Right ventricle myocardium superior (tissue), 1 donor: ENCODE results near the gene LRP1. TPM values are rescaled to one million over a fixed set of nuclear protein-coding genes. Genes with fewer than 3 reads are reported as not detected.

Source experiments
- ATAC-seq: fragments of 200-7000 bp; cut with Tn5 transposase; one replicate; pipeline ENCODE4 v1.9.1; 2020; ENCODE audit warnings: mild to moderate bottlenecking; ENCODE audit not compliant: poor library complexity
- DNase-seq: peaks from one replicate; pipeline ENCODE4 v3.0.0-alpha.2; 2020
- intact Hi-C: fragments of 100-400 bp; cut with DNase I; formaldehyde crosslinking; loops from one replicate; pipeline ENCODE4 v1.11.2; 2022
- total RNA-seq: library from RNA; stranded (reverse); fragmentation: NEBNext Ultra II Directional; extraction: Animal tissue kit (Norgen Biotek cat#: 25700); gene quantifications from one replicate; pipeline ENCODE4 v1.2.1, GENCODE V29; 2021
- donor health status: DM: no; HTN: yes; CAD: no; lungs with severe emphysema.

The LRP1 gene
- total RNA-seq, 1 donor from 2014 or later: 121 TPM

DNA sequence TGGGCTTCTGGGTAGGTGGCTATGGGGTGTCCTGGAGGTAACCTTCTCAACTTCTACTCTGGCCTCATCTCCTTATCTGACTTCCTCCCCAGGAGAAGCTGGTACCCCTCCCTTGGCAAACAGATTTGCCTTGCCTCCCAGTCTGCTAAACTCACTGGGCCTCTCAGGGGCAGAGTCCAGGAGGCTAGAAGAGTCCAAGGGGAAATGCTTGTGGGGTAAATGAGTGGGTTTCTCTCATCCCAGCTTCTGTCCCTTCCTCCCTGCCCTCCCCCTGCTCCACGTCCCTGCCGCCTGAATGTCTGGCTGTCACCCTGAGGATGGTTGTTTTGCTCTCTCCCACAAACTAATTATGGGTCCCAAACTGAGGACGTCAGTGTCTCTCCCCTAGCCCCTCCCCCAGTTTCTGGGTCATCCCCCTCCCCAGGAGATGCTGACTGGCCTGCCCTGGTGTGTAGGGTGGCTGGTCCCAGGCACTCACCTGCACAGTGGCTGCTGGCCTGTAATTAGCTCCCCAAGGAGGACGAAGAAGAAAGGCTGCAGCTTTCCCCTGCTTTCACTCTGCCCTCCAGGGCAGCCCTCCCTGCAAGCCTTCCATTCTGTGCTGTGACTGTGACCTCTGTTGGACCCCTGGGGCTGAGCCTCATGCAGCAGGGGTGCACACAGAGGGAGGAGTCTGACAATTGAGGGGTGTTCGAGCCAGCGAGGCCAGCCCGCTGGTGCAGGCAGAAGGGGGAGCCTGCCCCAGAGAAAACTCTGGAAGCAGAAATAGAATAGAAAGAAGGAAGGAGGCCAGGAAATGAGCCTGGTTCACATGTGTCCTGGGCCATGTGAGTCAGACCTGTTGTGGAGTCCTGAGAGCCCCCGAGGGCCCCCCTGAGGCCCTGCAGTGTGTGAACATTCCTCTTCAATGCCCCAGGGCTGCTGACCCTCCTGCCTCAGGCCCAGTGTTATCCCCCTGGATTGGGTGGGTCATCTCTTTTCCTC lies 19.0 kb downstream of the LRP1 start, which contains the start of gene LRP1-AS:
Gene LRP1-AS, minus strand, starts transcription at position 659 of the 984 bp plus-strand sequence.
- intact Hi-C loops: no loop called here
- no peak for DNase-seq
- ATAC-seq: no peak

DNA sequence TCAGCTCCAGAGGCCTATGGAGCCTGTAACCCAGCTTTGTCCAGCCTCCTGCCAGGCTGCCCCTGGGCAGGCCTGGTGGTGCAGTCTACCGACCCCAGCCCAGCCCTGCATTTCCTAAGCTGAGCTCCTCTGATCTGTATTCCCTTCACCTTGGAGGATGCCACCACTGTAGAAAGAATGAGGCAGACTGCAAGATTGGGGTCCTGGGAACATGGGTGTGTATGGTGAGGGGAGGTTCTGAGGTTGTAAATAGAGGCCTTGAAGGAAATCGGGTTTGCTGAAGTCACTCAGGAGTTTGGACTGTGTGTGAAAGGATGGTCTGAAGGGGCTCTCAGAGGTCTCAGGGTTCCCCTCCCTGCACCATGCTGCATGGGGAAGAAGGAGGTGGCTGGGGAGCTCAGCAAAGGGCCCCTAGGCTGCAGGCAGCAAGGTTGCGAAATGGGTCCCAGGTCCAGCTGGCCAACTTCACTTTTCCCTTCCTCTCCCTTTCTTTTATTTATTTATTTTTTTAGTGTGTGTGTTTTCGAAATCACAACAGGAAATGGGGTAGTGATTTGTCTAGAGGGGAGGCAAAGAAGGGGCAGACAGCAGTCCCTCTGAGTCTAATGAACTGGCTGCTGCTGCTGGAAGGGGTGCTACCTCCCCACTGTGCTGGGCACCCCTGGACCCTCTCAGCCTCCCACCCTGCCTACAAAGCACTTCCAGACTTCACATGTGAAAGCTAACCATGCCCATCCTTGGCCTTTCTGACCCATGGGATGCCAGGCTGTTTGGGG lies 20.4 kb downstream of the LRP1 start:
- ATAC-seq (peak; percentile 68), DNase-seq (peak; percentile 87)
- intact Hi-C loops: no loop called here

DNA sequence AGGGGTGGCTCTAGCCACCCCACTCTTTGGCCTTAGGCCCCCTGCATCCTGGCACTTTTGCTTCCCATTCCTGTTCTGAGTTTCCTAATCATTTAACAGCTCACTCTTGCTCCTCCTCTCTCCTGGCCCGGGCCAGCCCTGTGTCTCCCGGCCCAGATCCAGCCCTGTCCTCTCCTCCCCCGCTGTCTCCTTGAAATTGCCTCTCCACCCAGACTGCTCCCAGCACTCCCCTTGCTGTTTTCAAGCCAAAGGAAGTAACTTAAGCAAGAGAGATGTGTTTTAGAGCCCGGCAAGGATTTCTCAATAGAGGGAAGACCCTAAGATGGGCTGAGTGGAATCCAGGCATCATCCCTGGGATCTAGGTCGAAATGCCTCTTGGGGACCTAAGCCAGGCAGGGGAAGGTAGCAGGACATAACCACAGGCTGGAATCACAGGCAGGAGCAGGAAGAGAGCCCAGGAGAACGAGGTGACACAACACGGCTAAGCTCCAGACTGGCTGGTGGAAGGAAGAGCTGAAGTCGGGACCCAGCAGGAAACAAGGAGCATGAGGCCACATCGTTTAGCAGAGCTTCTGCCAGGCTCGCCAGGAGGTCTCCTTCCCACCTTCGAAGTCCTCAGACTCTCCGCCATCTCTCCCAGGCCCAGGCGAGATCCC lies 21.1 kb downstream of the LRP1 start:
- DNase-seq (peak; percentile 89), ATAC-seq (peak; percentile 87)
- intact Hi-C loops: no loop called here

DNA sequence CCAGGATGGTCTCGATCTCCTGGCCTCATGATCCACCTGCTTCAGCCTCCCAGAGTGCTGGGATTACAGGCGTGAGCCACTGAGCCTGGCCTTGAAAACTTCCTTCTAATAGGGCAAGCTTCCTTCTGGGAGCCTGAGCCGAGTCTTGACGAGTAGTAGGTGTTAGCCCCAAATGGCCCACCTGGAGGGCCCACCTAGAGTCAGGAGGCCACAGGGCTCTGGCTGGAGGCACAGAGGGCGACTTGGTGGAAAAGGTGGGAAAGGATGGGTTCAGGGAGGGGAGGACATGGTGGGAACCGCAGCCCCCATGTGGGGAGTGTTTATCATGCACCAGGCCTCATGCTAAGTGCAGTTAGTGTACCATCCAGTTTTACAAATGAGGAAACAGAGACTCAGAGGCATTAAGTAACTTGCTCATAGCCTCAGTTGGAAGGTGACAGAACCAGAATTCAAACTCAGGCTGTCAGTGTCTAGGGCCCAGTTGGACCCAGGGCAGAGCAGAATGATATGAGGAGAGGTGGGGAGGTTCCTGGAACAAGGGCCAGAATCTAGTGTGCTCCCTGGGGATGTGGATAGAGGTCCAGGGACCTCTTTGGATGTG lies 22.2 kb downstream of the LRP1 start:
- intact Hi-C loops: no loop called here
- ATAC-seq: no peak
- peak; percentile 26 for DNase-seq

DNA sequence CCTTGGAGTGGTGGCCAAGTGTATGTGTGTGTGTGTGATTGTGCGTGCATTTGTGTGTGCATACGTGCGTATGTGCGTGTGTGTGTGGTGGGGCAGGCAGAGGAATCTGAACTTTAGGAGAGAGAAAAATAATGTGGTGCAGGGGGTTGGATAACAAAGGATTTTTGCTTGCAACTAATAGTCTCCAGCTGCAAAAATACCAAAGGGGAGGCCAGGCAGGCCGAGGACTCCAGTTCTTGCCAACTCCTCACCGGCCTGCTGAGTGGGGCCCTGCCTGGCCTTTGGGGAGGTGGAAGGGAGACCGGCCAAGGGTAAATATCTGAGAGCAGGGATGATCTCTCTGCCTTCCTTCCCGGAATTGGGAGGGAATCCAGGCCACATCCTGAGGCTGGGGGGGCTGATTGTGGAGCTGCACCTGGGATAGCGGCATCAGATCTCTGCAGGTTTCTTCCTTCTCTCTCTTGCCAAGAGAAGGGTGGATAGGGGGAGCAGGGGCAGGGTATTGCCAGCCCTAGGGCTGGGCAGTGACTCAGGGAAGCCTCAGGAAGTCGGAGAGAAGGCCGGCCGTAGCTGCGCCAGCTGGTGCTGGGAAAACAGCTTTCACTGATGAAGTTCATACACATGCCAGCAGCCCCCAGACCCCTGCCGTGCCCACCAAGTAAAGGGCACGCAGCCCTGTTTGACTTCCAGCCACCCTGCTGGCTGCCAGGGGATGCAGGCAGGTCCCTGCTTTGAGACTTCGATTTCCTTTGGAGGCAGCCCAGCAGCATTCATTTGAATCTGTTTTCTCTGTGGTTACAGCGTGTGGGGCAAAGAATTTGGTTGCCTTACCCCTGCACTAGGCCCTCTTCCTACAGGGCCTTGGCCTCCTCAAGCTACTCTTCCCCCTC lies 23.7 kb downstream of the LRP1 start:
- DNase-seq: peak; percentile 73
- peak; percentile 57 for ATAC-seq
- intact Hi-C loops: no loop called here

DNA sequence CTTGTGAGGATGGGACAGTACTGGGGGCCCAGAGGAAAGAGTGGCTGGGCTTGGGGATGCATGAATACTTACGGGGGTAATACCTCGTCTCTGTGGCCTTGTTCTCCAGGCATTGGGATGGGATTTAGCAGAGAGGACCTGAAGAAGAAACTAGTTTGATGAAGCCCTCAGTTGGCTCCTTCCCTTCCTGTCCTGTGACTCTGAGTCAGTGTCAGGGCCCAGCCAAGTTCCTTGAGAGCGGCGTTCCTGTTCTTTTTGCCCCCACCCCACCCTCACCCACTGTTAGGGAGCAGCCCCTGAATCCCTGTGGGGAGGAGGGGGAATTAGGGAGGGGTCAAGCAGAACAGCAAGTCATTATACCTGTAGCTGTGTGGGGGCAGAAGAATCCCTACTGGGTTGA lies 24.4 kb downstream of the LRP1 start:
- DNase-seq (no peak), ATAC-seq (peak; percentile 23)
- intact Hi-C loops: no loop called here

DNA sequence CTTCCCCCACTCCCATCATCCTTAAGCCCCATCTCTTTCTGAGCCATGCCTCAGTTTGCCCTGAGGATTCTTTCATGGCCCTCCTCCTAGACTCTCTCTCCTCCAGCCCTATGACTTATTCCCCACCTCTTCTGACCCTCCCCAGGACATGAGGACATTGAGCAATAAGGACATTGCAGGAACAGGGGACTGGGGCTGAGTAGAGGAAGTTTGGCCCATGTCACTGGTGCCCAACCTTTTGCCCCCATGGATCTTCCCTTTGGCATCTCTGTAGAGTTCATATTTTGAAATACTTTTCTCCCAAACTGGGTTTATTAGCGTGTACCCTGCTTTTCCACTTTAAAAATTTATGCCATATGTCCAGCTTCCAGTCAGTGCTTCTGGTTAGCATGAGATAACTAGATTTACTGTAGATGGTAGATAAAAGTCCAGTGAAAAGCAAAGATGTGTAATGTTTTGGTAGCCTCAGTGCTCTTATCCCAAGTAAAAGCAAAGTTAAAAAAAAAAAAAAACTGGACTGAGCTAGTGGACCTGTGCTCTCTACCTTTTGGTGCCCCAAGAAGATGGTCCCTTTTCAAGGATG lies 25.2 kb downstream of the LRP1 start:
- DNase-seq (no peak), ATAC-seq (no peak)
- intact Hi-C loops: no loop called here

DNA sequence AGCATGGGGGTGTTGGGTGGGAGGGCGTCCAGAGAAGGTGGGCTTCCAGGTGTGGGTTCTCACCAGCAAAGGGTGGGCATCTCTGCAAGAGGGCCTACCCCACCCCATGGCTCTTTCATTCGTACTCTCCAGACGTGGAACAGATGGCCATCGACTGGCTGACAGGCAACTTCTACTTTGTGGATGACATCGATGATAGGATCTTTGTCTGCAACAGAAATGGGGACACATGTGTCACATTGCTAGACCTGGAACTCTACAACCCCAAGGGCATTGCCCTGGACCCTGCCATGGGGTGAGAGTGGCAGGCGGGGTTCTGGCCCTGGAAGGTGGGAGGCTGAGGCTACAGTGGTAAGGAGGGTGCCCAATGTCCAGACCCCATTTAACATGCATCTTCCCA lies 25.8 kb downstream of the LRP1 start:
- intact Hi-C loops: no loop called here
- no peak for DNase-seq
- ATAC-seq: no peak

DNA sequence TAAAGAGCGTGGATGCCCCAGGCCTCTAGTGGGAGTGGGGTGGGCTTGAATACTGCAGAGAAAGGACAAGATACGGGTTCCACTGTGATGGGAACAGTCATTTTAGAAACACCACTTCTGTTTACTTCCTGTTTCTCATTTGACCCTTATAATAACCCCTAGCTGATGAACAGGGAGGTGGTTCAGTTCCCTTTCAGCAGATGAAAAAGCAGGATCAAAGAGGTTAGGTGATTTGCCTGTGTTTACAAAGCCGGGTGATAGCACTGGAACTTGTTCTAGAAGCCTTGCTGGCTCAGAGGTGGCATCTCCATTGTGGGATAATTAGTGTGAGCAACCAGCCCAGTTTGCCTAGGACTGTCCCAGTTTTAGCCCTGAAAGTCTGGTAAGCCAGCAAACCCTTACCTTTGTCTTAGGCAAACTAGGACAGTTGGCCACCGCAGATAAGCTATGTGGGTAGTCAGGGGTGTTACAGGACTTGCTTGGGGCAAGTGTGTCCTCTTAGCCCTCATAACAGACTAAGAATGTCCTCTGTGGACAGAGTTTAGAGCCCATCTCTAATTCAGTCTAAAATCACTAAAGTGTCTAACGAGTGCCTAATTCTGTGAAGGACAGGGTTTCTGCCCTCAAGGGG lies 26.6 kb downstream of the LRP1 start:
- no peak for ATAC-seq
- DNase-seq: no peak
- intact Hi-C loops: no loop called here

DNA sequence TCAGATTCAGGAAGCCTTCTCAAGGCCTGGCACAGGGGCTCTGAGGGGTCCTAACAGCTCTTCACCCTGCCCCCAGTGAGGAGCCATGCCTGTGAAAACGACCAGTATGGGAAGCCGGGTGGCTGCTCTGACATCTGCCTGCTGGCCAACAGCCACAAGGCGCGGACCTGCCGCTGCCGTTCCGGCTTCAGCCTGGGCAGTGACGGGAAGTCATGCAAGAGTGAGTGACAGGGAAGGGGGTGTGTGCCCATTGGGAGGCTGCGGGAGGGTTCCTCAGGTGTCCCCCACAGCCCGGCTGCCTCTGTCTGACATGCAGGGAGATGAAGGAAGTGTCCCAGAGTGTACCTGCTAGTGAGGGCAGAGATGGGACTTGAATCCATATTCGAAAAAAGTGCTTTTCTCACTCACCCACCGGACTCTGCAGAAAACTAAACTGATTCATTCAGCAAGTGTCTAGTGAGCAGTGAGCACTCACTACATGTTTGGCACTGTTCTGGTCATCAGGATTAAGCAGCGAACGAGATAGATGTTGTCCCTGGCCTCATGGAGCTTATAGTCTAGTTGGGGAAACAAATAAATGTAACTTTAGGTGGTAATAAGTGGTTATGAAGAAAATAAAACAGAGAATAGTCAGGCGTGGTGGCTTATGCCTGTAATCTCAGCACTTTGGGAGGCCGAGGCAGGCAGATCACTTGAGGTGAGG lies 28.6 kb downstream of the LRP1 start:
- DNase-seq (peak; percentile 69), ATAC-seq (no peak)
- intact Hi-C loops: no loop called here

DNA sequence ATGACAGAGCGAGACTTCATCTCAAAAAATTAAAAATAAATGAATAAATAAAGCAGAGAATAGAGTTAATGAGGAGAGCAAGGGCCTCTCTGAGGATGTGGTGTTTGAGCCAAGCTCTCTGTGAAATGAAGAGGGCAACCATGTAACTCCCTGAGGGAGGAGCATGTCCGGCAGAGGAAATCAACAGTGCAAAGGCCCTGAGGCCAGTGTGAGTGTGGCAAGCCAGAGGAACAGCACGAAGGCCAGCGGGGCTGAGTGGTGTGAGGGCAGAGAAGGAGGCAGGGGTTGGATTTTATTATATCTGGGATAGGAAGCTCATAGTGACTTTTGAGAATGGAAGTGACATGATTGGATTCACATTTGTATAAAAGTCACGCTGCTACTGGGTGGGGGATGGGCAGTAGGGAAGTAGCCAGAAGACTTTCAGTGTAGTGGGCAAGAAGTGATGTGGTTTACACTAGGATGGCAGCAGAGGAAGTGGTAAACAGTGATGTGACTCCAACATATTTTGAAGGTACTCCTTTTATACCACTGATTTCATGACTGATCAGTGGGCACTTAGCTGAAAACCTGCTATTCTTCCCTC lies 29.4 kb downstream of the LRP1 start:
- DNase-seq (peak; percentile 34), ATAC-seq (no peak)
- intact Hi-C loops: no loop called here

DNA sequence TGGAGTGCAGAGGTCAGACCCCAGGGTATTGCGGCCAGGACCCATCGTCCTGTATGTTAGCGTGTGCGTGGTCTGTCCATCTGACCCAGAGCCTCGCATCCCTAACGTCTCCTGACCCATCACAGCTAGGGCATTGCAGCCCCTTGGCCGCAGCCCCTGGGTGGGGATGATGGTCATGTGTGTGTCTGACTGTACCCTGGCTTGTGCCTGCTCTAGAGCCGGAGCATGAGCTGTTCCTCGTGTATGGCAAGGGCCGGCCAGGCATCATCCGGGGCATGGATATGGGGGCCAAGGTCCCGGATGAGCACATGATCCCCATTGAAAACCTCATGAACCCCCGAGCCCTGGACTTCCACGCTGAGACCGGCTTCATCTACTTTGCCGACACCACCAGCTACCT lies 29.9 kb downstream of the LRP1 start:
- DNase-seq (peak; percentile 32), ATAC-seq (no peak)
- intact Hi-C loops: no loop called here

DNA sequence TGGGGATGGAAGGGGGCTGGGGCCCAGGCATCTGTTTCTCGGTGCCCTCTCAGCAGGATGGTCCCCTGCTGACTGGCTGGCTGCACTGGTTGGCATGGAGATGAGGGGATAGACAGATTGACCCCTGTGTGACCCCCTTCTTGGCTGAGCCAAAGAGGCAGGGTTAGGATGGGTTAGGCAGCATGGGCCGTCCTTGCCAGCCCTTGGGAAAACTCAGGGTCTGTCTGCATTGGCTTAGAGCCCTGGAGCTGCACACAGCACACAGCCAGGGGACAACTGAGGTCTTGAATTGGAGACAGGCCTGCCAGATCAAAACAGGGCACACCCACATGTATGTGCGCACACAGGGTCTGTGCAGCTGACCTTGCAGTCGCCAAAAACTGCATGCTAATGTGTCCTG lies 30.4 kb downstream of the LRP1 start:
- DNase-seq: peak; percentile 52
- peak; percentile 44 for ATAC-seq
- intact Hi-C loops: no loop called here

DNA sequence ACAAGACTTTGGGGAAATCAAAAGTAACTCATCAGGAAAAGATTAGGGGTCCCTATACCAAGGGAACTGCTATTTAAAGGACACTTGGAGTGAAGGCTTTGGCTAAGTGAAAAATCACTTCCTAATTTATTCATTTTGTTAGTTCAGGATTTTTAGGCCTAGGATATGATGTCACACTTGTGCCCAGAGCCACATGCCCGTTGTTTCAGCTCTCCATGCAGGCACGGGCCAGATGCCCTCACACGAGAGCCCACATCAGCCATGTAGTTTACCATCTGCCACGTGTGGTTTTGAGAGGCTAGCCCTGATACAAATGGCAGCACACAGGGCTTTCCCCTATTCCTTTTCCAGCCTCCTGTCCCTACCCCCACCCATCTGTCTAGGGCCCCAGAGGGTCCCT lies 31.0 kb downstream of the LRP1 start:
- DNase-seq: peak; percentile 56
- intact Hi-C loops: no loop called here

DNA sequence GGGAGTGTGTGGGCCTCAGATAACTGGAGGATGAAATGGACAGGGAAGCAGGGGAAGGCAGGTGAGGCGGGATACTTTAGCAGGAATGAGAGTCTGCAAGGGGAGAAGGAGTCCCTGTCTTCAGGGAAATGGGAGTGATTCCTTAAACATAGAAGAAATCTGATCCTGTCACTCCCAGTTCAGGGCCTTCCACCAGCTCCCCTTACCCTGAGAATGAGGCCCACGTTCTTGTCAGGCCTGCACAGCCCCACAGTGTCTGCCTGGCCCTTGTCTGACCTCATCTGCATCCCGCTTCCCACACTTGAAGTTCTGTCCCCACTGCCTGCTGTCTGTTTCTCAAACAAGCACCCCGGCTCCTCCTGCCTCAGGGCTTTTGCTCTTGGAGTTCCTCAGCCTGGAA lies 31.8 kb downstream of the LRP1 start:
- no peak for ATAC-seq
- peak; percentile 16 for DNase-seq
- intact Hi-C loops: no loop called here

More for the DNA sequence above, 31.0 kb downstream of the LRP1 start:
- ATAC-seq: peak; percentile 12

DNA sequence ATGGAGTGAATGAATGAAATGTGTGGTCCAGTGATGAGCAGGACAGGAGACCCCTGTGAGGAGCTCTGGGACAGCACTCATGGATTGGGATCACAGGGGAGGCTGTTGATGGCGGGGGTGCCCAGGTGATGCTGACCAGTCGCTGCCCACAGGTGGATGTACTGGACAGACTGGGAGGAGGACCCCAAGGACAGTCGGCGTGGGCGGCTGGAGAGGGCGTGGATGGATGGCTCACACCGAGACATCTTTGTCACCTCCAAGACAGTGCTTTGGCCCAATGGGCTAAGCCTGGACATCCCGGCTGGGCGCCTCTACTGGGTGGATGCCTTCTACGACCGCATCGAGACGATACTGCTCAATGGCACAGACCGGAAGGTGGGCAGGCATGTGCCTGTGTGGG lies 32.5 kb downstream of the LRP1 start:
- ATAC-seq (no peak), DNase-seq (peak; percentile 40)
- intact Hi-C loops: no loop called here
